GM21515 (cell line): ENCODE results near the gene SLC28A3.

Experiments used
- ATAC-seq: cut with Tn5 transposase; IDR thresholded peaks from one replicate; pipeline ENCODE4 v1.9.1; 2021; ENCODE audit not compliant: unreplicated experiment

The SLC28A3 gene

GRCh38 chr9:84300271-84300670, 40.3 kb downstream of the SLC28A3 start:
- no peak for ATAC-seq

- ATAC-seq: no peak
Measured at GRCh38 chr9:84297162-84297821, 43.3 kb downstream of the SLC28A3 start.

- peak; percentile 41 for ATAC-seq
Measured at GRCh38 chr9:84296146-84296843, 44.3 kb downstream of the SLC28A3 start.

GRCh38 chr9:84294241-84294950, 46.2 kb downstream of the SLC28A3 start:
- no peak for ATAC-seq

GRCh38 chr9:84293001-84293798, 47.4 kb downstream of the SLC28A3 start:
- ATAC-seq: peak; percentile 61

- ATAC-seq: peak; percentile 58
Measured at GRCh38 chr9:84285381-84285780, 55.2 kb downstream of the SLC28A3 start.

- no peak for ATAC-seq
Measured at GRCh38 chr9:84283946-84284345, 56.6 kb downstream of the SLC28A3 start.

- ATAC-seq: no peak
Measured at GRCh38 chr9:84278130-84278529, 62.4 kb downstream of the SLC28A3 start.

- no peak for ATAC-seq
Measured at GRCh38 chr9:84277646-84278045, 62.9 kb downstream of the SLC28A3 start.

GRCh38 chr9:84276741-84277140, 63.8 kb downstream of the SLC28A3 start:
- no peak for ATAC-seq

GRCh38 chr9:84271921-84272556, 68.5 kb downstream of the SLC28A3 start:
- no peak for ATAC-seq

- peak; percentile 95 for ATAC-seq
Measured at GRCh38 chr9:84271531-84271900, 69.0 kb downstream of the SLC28A3 start.

GRCh38 chr9:84270847-84271530, 69.6 kb downstream of the SLC28A3 start:
- ATAC-seq: peak; percentile 10

- ATAC-seq: peak; percentile 45
Measured at GRCh38 chr9:84266087-84266561, 74.4 kb downstream of the SLC28A3 start.

- no peak for ATAC-seq
Measured at GRCh38 chr9:84264307-84265029, 76.1 kb downstream of the SLC28A3 start.

- ATAC-seq: peak; percentile 68
Measured at GRCh38 chr9:84261070-84261746, 79.3 kb downstream of the SLC28A3 start.

GRCh38 chr9:84258371-84258770, 82.2 kb downstream of the SLC28A3 start:
- ATAC-seq: no peak

- no peak for ATAC-seq
Measured at GRCh38 chr9:84255696-84256095, 84.9 kb downstream of the SLC28A3 start.

- no peak for ATAC-seq
Measured at GRCh38 chr9:84254972-84255371, 85.6 kb downstream of the SLC28A3 start.
